GM21367 (cell line): Measurements from ENCODE around the gene ANK2.

ENCODE experiments used
- ATAC-seq: cut with Tn5 transposase; IDR thresholded peaks from one replicate; pipeline ENCODE4 v1.9.1; 2021; ENCODE audit not compliant: unreplicated experiment

ANK2 gene

DNA sequence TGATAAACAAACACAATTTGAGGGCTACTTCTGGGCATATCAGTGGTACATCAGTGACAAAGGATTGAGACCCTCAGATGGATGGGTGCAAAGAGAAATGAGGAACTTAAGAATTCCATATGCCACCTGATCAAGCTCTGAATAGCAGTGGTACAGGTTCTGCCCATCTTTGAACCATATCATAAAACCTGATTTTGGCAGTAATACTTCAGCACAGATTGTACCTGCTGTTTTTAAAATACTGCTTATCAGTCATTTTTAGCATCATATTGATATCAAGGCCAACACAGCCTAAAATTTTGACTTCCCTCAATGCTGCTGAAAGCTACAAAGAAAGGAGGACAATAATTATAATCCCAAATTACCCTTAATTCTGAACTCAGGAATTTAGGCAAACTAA, 41.5 kb downstream of the ANK2 start:
- ATAC-seq: no peak

DNA sequence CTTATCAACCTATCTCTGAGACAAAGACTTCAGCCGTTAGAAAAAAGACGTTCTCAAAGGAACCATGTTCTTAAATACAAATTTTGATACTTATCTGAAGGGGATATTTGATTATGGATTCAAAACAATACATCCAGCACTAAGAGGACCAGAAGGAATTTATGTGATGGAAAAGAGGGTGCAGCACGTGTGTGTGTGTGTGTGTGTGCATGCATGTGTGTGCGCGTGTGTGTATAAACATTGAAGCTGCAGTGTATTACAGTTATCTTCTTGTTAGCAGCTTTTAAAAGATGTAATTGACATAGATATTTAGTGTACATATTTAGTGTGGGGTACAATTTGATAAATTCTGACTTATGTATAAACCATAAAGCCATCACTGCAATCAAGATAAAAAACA, 44.9 kb downstream of the ANK2 start:
- ATAC-seq: no peak

DNA sequence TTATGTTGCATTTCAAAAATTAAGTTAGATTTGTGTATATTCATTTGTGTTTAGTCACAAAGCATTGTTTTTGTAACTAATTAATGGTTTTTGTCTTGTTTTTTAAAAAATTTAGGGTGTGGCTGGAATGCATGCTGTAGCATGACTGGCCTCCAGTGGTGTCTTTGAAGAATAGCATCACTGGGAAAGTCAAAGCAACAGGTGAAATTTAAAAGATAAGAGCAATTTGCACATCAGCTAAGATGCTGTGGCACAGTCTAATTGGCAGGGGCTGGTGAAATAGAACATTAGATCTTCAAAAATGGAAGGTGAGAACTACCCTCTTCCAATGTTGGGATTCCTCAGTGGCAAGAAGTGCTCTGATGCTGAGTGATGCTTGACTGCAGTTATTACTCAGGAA, 45.3 kb downstream of the ANK2 start:
- ATAC-seq: no peak

- ATAC-seq: no peak
Measured at GRCh38 chr4:113101669-113102068, 52.2 kb downstream of the ANK2 start.

DNA sequence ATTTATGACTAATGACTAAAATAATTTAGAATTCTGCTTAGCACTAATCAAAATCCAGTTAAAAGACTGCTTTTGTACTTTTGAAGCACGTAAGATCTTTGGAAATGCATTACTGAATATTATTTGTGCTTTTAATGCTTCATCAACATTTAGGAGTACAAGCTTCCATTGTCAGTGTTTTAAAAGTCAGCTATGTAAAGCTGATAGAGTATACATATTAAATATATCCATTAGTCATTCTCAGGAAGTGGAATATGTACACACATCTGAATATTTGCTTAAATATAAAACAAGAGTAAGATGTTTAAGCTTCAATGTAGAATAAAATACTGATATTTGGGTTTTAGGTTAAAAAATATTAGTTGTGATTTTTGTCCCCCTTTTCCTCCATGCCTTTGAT, 54.1 kb downstream of the ANK2 start:
- ATAC-seq: no peak

- no peak for ATAC-seq
Measured at GRCh38 chr4:113106108-113106507, 56.7 kb downstream of the ANK2 start.

DNA sequence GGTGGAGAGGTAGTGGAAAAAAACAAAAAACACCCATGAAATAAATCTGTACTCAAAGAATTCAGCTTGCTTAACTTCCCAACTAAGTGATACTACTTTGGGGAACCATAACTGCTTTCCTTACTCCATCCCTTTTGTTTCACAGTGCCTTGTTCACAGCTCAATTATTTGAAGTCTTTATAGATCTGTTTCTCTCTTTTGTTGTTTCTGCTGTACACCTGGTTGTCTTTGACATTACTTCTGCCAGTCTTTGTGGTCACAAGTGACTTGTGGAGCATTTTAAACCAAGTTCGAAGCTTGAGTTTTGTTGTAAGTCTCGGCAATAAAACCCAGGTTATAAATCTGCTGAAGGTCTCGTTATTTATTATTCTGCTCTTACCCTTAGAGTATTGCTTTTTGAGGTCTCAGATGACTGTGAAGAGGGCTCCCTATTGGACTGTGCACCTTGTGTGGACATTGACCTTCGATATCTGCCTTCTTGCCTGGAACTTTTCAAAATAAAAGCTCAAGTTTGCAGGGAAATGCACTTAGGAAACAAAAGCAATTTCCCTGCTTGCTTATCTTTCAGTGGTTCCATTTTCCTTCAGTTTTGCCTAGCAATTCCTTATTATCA, 59.8 kb downstream of the ANK2 start:
- ATAC-seq: no peak

- no peak for ATAC-seq
Measured at GRCh38 chr4:113112338-113112978, 63.0 kb downstream of the ANK2 start.

GRCh38 chr4:113113151-113113550, 63.7 kb downstream of the ANK2 start:
- no peak for ATAC-seq

GRCh38 chr4:113114884-113115283, 65.4 kb downstream of the ANK2 start:
- ATAC-seq: no peak

DNA sequence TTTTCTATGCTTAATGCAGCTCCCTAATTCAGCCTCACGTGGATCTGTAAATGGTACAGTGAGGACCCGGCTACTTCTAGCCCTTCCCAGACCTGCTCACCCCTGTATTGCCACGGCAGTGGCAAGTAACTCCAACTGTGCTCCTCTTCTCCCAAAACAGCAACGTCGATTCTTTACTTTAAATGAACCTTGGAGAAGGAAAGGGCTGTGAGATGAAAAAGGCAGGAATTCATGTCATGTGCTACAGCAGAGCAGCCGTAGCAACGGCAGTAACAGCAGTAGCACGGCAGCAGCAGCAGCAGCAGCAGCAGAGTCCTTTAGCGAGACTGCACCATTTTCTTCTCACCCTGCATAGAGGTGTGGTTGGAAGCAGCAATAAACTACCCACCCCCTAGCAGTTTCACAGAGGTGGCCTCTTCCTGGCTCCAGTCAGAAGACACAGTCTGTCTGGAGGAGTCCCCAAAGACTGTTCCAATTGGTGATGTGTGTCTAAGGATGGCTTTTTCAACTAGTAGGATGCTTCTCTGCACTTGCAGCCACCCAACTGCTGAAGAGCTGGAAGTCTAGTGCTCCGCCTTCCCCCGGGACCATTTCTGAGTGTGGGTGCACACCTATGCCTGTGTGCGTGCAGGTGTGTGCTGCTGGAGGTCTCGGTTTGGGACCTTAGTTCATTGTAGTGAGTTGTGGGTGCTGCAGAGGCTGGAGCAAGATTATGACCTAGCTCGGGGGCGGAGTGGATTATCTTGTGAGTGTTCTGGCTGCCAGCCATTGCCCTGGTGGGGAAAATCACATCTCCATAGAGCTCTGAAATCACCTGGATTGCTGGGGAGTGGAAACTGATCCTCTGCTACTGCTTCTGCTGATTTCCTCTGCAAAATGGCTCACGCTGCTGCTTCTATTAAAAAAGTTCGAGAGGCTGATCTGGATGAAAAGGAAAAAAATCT, 67.2 kb downstream of the ANK2 start:
- no peak for ATAC-seq

DNA sequence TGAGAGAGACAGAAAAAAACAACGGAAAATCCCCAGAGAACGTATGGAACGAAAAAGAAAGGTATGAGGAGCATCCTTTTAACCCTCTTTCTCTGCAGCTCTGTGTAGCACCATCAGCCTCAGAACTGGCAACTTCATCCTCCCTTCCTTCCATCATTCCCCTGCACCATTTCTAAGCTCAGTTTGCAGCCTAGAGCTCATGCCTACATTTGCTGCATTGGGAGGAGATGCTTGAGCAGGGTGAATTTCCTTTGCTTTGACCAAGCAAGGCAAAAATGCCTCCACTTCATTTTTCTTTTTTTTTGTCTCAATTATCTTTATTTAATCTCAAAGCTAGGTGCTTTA, 67.9 kb downstream of the ANK2 start:
- ATAC-seq: no peak

DNA sequence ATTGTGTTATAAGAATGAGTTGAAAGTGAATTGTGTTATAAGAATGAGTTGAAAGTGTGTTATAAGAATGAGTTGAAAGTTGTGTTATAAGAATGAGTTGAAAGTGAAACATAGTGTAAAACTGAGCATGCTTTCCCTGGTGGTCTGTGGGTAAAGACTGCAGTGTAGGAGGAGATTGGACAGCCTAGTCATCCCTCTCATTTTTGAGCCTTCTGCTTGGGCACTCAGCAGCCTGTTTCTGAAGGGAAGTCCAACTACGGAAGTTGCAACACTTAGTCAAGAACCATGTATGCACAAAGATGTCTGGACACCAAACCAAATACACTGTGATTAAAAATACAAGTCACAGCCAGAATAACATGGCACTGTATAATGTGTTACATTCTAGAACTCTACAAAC, 72.6 kb downstream of the ANK2 start:
- ATAC-seq: no peak

DNA sequence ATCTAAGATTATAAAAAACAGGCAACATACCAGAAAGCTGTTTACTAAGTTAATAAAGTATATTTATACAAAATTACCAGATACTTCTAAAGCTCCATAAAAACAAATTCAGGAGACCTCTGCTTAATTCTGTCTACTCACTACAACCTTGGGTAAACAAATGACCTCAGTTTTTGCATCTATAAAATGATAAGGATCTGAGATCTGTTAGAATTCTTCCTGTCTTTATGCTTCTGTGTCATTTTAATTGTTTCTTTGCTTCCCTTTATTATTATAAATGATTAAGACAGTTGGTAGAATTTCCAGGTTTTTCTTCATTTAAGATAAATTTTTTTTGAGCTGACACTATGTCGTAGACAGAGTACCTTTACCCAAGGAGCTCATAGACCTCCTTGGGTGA, 76.0 kb downstream of the ANK2 start:
- ATAC-seq: no peak

DNA sequence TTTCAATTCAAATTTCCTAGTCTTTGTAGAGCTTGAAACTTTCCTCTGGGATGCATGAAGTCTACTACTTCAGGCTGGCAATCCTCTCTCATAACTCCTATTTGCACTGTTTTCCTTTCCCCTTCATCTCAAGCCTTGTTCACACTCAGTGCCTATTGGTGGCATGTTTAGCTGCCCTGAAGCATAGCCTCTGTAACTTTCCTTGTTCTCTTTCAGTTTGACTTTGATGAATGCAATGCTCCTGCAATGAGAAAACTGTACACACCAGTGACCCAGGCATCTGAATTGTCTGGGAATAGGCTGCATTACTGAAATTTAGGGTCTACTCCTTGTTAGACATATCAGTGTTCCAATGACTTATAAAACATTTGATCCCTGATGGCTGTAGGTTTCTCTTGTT, 81.7 kb downstream of the ANK2 start:
- no peak for ATAC-seq

DNA sequence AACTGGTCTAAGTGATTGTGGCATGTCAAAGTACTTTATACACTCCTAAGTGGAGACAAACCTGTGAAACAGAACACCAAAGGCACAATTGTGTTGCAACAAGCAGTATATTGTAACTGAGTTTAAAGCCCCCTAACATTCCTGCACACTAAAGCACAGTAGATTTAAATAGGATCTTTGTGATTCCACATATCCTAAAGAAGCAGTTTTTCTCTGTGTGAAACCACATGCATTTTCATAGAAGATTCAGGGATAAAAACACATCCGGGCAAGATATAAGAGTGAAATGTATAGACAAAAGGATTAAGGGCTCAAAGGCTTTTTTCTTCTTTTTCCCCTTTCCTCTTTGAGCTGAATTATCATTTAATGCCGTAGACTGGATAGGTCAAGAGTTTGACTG, 82.2 kb downstream of the ANK2 start:
- no peak for ATAC-seq

GRCh38 chr4:113141901-113142346, 92.5 kb downstream of the ANK2 start:
- ATAC-seq: no peak

DNA sequence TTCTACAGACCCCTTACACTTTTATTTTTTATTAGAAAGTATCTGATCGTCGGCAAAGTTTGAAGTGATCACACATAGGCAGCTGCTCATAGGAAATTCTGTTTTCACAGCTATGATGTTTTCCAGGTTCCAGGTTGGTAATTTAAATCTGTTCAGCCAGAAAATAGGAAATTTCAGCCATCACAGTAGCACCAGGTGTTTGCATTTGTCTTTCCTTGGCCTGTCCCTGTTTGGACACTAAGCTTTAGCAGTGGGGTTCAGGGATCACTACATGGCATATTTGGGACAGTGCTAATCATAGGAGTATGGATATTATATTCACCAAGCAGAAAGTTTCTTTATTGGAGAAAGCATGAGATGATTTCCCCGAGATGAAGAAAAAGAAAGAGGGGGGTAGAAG, 92.9 kb downstream of the ANK2 start:
- ATAC-seq: no peak

DNA sequence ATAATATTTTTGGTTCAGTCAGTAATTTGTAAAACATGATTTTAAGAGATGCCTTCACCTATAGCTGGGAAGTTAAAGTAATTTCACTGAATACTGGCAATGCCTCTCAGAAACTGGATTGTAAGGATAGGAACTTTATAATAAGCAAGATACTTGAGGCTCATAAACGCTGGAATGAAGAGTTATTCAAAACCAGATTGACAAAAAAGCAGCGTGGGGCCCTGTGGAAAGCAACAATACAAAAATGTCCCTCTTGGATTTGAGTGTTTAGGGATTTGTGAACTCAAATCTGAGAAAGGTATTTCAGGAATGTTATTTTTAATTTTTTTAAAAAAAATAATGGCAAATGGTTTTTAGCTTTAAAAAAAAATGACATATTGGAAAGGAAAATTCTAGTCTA, 94.6 kb downstream of the ANK2 start:
- no peak for ATAC-seq

GRCh38 chr4:113145147-113145518, 95.7 kb downstream of the ANK2 start:
- no peak for ATAC-seq

DNA sequence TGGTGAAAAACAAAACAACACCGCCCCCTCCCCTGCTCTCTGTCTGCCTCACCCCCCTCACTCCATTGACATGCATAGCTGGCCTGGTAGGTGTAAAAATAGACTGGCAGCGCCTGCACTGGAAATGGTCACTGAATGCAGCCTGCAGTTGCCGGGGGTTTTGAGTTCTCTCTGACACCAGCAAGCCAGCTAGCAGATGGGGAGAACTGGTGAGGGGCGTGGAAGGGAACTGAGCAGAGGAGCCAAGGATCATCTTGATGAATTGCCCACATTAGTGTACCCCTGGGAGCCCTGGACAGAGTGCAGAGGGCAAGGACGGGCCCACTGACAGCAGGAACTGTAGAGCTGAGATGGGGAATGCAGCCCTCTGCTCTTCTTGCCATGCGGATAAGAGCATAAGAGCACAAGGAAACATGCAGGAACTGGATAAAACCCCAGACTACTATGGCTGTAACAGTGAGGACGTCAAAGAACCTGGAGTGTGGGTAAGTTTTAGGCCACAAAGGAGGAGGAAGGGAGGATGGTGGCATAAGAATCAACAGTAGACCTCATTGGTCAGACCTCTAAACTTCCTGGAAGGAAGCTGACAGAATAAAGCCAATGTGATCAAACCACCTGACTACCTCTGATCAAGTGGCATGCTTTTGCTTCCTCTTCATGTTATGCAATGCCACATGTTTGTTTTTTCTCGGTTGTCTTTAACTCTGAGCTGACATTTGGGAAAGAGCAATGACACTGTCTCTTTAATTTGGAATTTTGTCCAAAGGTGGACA, 96.3 kb downstream of the ANK2 start:
- no peak for ATAC-seq
